Keratinocyte (primary cell): Measurements from ENCODE around the gene SAMD10.

Experiments used
- CTCF ChIP-seq, 3 experiments: IDR thresholded peaks in 1 of 3; conservative IDR thresholded peaks in 1 of 3; optimal IDR thresholded peaks in 1 of 3; 2 replicates in 2 of 3; 3 replicates in 1 of 3; pipeline versions ENCODE3 to v1.5.1; 2011; ENCODE audit warnings: low read length in 3 of 3, mild to moderate bottlenecking in 3 of 3, moderate library complexity in 2 of 3, control low read depth in 1 of 3, inconsistent platforms in 1 of 3; ENCODE audit not compliant: insufficient read depth in 2 of 3; ENCODE audit errors: extremely low read depth in 1 of 3
- EZH2 ChIP-seq: IDR thresholded peaks from one replicate; pipeline ENCODE4 v1.6.1; 2012; ENCODE audit warnings: inconsistent platforms, mild to moderate bottlenecking, low read length, moderate library complexity

- no peak for TF ChIP-seq CTCF (optimal IDR thresholded peaks at IDR 0.05 in 1 of 3, IDR thresholded peaks at IDR 0.05 in 1 of 3, conservative IDR thresholded peaks at IDR 0.05 in 1 of 3; ENCODE audit: extremely low read depth in 1 of 3, insufficient read depth in 2 of 3, low read length in 3 of 3)
- TF ChIP-seq EZH2, result no peak
These were observed 8.6 kb downstream of the SAMD10 start for GRCh38 chr20:63970714-63971431.
